Astrocyte (in vitro differentiated cells and primary cell): ENCODE data around the gene PHF13. TPM values are rescaled to one million over a fixed set of nuclear protein-coding genes. Genes with fewer than 3 reads are reported as not detected.

Source experiments
- DNase-seq: peaks from one replicate; pipeline ENCODE4 v3.0.0-alpha.2; 2010; ENCODE audit warnings: low read depth
- FAIRE-seq: peaks from 2 replicates; lab custom pipeline; 2011; peaks lifted over from hg19 to GRCh38; lab: Jason Lieb, UNC
- H2AFZ ChIP-seq: 2 replicates; pipeline ENCODE4 v1.6.0; 2012; ENCODE audit warnings: low read depth, low read length, inconsistent platforms
- H3K27ac ChIP-seq: 2 replicates; pipeline ENCODE4 v1.5.1; 2011; ENCODE audit warnings: low read depth, low read length, inconsistent platforms
- H3K27me3 ChIP-seq: 2 replicates; pipeline ENCODE4 v1.6.0; 2011; ENCODE audit warnings: low read length, inconsistent platforms; ENCODE audit not compliant: insufficient read depth
- H3K36me3 ChIP-seq: 2 replicates; pipeline ENCODE4 v1.5.1; 2011; ENCODE audit warnings: low read length, inconsistent platforms; ENCODE audit not compliant: insufficient read depth
- H3K4me1 ChIP-seq: 2 replicates; pipeline ENCODE4 v1.5.1; 2011; ENCODE audit warnings: low read length, inconsistent platforms; ENCODE audit not compliant: insufficient read depth
- H3K4me2 ChIP-seq: 2 replicates; pipeline ENCODE4 v1.6.0; 2012; ENCODE audit warnings: low read length, inconsistent platforms
- H3K4me3 ChIP-seq: 2 replicates; pipeline ENCODE4 v1.5.1; 2011; ENCODE audit warnings: low read depth, mild to moderate bottlenecking, low read length, inconsistent platforms; ENCODE audit not compliant: insufficient read depth
- H3K79me2 ChIP-seq: 2 replicates; pipeline ENCODE4 v1.6.0; 2012; ENCODE audit warnings: mild to moderate bottlenecking, low read length, inconsistent platforms; ENCODE audit not compliant: insufficient read depth
- H3K9ac ChIP-seq: 2 replicates; pipeline ENCODE4 v1.6.0; 2012; ENCODE audit warnings: mild to moderate bottlenecking, low read length, inconsistent platforms
- H3K9me3 ChIP-seq: 2 replicates; pipeline ENCODE4 v1.5.1; 2012; ENCODE audit warnings: low read depth, mild to moderate bottlenecking, low read length, inconsistent platforms; ENCODE audit not compliant: insufficient read depth
- H4K20me1 ChIP-seq: 2 replicates; pipeline ENCODE4 v1.6.0; 2012; ENCODE audit warnings: low read length, inconsistent platforms; ENCODE audit not compliant: insufficient read depth
- H3K27ac Mint-ChIP-seq: one replicate; pipeline ENCODE4 v1.8.0; 2021; ENCODE audit warnings: mild to moderate bottlenecking, mixed read lengths; ENCODE audit not compliant: unreplicated experiment
- H3K27me3 Mint-ChIP-seq: one replicate; pipeline ENCODE4 v1.8.0; 2021; ENCODE audit warnings: low read depth, mixed read lengths; ENCODE audit not compliant: unreplicated experiment
- H3K36me3 Mint-ChIP-seq: one replicate; pipeline ENCODE4 v1.8.0; 2021; ENCODE audit warnings: low read depth, mixed read lengths; ENCODE audit not compliant: unreplicated experiment
- H3K4me1 Mint-ChIP-seq: one replicate; pipeline ENCODE4 v1.8.0; 2021; ENCODE audit warnings: low read depth, mixed read lengths; ENCODE audit not compliant: unreplicated experiment
- H3K4me3 Mint-ChIP-seq: one replicate; pipeline ENCODE4 v1.8.0; 2021; ENCODE audit warnings: mild to moderate bottlenecking, moderate library complexity, mixed read lengths; ENCODE audit not compliant: unreplicated experiment
- H3K9me3 Mint-ChIP-seq: one replicate; pipeline ENCODE4 v1.8.0; 2021; ENCODE audit warnings: mild to moderate bottlenecking, mixed read lengths; ENCODE audit not compliant: unreplicated experiment
- CTCF ChIP-seq: IDR thresholded peaks from 2 replicates; pipeline ENCODE4 v1.5.1; 2011; ENCODE audit warnings: low read depth, mild to moderate bottlenecking, inconsistent platforms, low read length, moderate library complexity; ENCODE audit not compliant: insufficient read depth
- EZH2 ChIP-seq: IDR thresholded peaks from 2 replicates; pipeline ENCODE4 v1.6.1; 2012; ENCODE audit warnings: mild to moderate bottlenecking, low read length, inconsistent platforms; ENCODE audit not compliant: insufficient read depth
- total RNA-seq: library from RNA; stranded (reverse); gene quantifications from 2 replicates; pipeline ENCODE4 v1.2.1, GENCODE V29; 2021

Gene PHF13
- total RNA-seq, 1 donor from 2014 or later: 23.7 TPM

- H3K9me3 Mint-ChIP-seq: no peaks in the 10 kb centered on the region
- H3K27me3 Mint-ChIP-seq: no peaks in the 10 kb centered on the region
- Histone ChIP-seq H3K4me1 (peaks cover 3% of the 10 kb centered on the region), H3K27ac (no peak overlapping the region), H3K27me3 (no peaks in the 10 kb centered on the region), H3K9ac (no peak overlapping the region), H3K9me3 (no peaks in the 10 kb centered on the region), H4K20me1 (peaks cover 72% of the 10 kb centered on the region), H3K4me2 (no peak overlapping the region), H2AFZ (no peak overlapping the region), H3K36me3 (peaks cover 7% of the 10 kb centered on the region), H3K4me3 (no peak overlapping the region), H3K79me2 (peaks cover 30% of the 10 kb centered on the region)
- DNase-seq: no peak
- no peak overlapping the region for H3K4me3 Mint-ChIP-seq
- no peak for FAIRE-seq
- H3K36me3 Mint-ChIP-seq: peaks cover 15% of the 10 kb centered on the region
- TF ChIP-seq EZH2: no peak
- TF ChIP-seq CTCF: no peak
- H3K27ac Mint-ChIP-seq: no peak overlapping the region
- H3K4me1 Mint-ChIP-seq: peaks cover 11% of the 10 kb centered on the region
Measured at GRCh38 chr1:6585841-6586240, 27.7 kb upstream of the PHF13 start.

GRCh38 chr1:6586404-6586816, 27.1 kb upstream of the PHF13 start:
- Mint-ChIP-seq H3K4me3 (no peak overlapping the region), H3K36me3 (peaks cover 15% of the 10 kb centered on the region), H3K9me3 (no peaks in the 10 kb centered on the region), H3K27me3 (no peaks in the 10 kb centered on the region), H3K27ac (no peak overlapping the region), H3K4me1 (peaks cover 8% of the 10 kb centered on the region)
- H3K27me3 ChIP-seq: no peaks in the 10 kb centered on the region
- DNase-seq (no peak), FAIRE-seq (no peak)
- H3K4me2 ChIP-seq: no peak overlapping the region
- H2AFZ ChIP-seq: no peak overlapping the region
- peaks cover 72% of the 10 kb centered on the region for H4K20me1 ChIP-seq
- no peaks in the 10 kb centered on the region for H3K4me1 ChIP-seq
- TF ChIP-seq CTCF (no peak), EZH2 (no peak)
- no peaks in the 10 kb centered on the region for H3K9me3 ChIP-seq
- H3K36me3 ChIP-seq: peaks cover 7% of the 10 kb centered on the region
- H3K79me2 ChIP-seq: peaks cover 30% of the 10 kb centered on the region
- H3K4me3 ChIP-seq: no peak overlapping the region
- H3K9ac ChIP-seq: no peak overlapping the region
- no peak overlapping the region for H3K27ac ChIP-seq

- TF ChIP-seq CTCF: no peak
- TF ChIP-seq EZH2: no peak
- no peak overlapping the region for H3K4me3 Mint-ChIP-seq
- H3K27ac Mint-ChIP-seq: no peak overlapping the region
- H3K9me3 Mint-ChIP-seq: no peaks in the 10 kb centered on the region
- H3K4me2 ChIP-seq: no peak overlapping the region
- H3K4me1 Mint-ChIP-seq: peaks cover 2% of the 10 kb centered on the region
- no peak overlapping the region for H3K9ac ChIP-seq
- H3K4me1 ChIP-seq: no peaks in the 10 kb centered on the region
- H2AFZ ChIP-seq: no peak overlapping the region
- no peak overlapping the region for H3K27ac ChIP-seq
- H3K4me3 ChIP-seq: no peak overlapping the region
- H4K20me1 ChIP-seq: peaks cover 73% of the 10 kb centered on the region
- DNase-seq (no peak), FAIRE-seq (no peak)
- peaks cover 7% of the 10 kb centered on the region for H3K36me3 ChIP-seq
- H3K79me2 ChIP-seq: peaks cover 29% of the 10 kb centered on the region
- H3K36me3 Mint-ChIP-seq: peaks cover 15% of the 10 kb centered on the region
- no peaks in the 10 kb centered on the region for H3K27me3 ChIP-seq
- no peaks in the 10 kb centered on the region for H3K9me3 ChIP-seq
- H3K27me3 Mint-ChIP-seq: no peaks in the 10 kb centered on the region
Measured at GRCh38 chr1:6587261-6588005, 26.1 kb upstream of the PHF13 start.
